Sigmoid colon (tissue), 4 donors: ENCODE data around the gene KIF2C.
"Not testable (repeated sequence)": the region's sequence is repeated elsewhere in the genome, so short reads cannot be mapped to it uniquely, and the experiment has no call there.

Experiments
- EP300 ChIP-seq, 4 donors: sonication (generic); formaldehyde crosslinking; IDR thresholded peaks; one replicate each; pipeline ENCODE4 v1.6.1; 2017; ENCODE audit warnings: antibody characterized with exemption in 4 of 4
- POLR2A ChIP-seq, 2 donors: fragments of 450-650 bp; IDR thresholded peaks; one replicate each; pipeline ENCODE4 v1.6.1; 2016; ENCODE audit warnings: antibody characterized with exemption in 2 of 2, mild to moderate bottlenecking in 2 of 2, moderate library complexity in 2 of 2
- POLR2AphosphoS5 ChIP-seq, 4 donors: sonication (generic); formaldehyde crosslinking; IDR thresholded peaks; one replicate each; pipeline ENCODE4 v1.6.1; 2017; ENCODE audit warnings: antibody characterized with exemption in 4 of 4
- TF ChIP-seq, protein P1 (sequence below), 4 experiments: fragments of 450-650 bp in 3 of 4; fragments of 200-600 bp in 1 of 4; IDR thresholded peaks; one replicate each; pipeline ENCODE4 v1.5.1; 2016 to 2019; ENCODE audit warnings: antibody characterized with exemption in 4 of 4, mild to moderate bottlenecking in 3 of 4, moderate library complexity in 2 of 4

DNA sequence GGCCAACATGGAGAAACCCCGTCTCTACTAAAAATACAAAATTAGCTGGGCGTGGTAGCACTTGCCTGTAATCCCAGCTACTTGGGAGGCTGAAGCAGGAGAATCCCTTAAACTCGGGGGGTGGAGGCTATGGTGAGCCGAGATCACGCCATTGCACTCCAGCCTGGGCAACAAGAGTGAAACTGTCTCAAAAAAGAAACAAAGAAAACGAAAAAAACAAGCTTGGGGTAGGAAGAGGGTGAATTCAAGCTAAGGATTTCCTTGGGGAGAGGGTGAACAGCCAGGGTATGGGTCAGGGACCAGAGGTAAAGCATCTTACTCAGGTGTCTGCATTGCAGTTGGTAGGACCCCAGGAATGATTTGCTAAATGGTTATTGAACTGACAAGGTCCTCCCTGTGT lies 26.8 kb downstream of the KIF2C start:
- TF ChIP-seq EP300, POLR2A, POLR2AphosphoS5 (IDR thresholded peaks at IDR 0.05): not testable (repeated sequence)
- TF ChIP-seq, protein P1, sequence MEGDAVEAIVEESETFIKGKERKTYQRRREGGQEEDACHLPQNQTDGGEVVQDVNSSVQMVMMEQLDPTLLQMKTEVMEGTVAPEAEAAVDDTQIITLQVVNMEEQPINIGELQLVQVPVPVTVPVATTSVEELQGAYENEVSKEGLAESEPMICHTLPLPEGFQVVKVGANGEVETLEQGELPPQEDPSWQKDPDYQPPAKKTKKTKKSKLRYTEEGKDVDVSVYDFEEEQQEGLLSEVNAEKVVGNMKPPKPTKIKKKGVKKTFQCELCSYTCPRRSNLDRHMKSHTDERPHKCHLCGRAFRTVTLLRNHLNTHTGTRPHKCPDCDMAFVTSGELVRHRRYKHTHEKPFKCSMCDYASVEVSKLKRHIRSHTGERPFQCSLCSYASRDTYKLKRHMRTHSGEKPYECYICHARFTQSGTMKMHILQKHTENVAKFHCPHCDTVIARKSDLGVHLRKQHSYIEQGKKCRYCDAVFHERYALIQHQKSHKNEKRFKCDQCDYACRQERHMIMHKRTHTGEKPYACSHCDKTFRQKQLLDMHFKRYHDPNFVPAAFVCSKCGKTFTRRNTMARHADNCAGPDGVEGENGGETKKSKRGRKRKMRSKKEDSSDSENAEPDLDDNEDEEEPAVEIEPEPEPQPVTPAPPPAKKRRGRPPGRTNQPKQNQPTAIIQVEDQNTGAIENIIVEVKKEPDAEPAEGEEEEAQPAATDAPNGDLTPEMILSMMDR (IDR thresholded peaks at IDR 0.05): not testable (repeated sequence)
